Measurements from ENCODE around the gene TMEM141.

TMEM141 gene

DNA sequence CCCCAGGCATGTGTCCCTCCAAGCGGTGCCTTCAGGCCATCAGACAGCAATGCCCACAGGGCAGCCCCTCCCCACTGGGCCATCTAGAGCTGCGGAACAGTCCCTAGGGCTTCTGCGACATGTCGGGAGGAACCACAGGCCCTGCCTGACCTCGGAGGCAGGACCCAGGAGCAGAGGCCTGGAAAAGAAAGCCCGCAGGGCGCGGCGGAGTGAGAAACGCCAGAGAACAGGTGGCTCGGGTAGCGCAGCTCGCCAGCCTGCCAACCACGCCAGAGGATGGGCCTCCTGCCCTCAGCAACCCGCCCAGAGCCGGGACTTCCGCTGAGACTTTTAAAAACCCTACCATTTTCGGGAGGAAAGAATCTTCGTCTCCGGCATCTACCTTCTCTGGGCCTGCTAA lies 33.8 kb upstream of the TMEM141 start:
- DNase-seq (ENCODE audit: extremely low read depth, low read depth), result no peak

DNA sequence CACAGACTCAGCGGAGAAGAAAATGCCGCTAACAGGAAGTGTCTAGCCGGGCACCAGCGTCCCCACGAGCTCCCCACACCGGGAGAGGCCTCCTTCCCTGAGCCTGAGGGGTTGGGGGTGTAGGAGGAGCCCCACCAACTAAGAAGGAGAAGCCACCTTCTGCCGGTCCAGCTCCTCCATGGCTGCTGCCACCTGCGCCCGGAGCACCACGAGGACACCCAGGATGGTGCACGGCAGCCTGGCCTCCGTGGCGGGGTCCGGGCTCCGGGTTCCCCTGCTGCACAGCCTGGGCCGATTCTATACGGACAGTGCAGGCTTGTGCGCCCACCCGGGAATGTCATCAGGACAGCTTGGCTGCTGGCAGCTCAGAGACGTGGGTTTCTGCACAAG lies 33.4 kb upstream of the TMEM141 start:
- no peak for DNase-seq (ENCODE audit: extremely low read depth, low read depth)
- no peak for TF ChIP-seq CTCF (IDR thresholded peaks at IDR 0.05; ENCODE audit: low read depth, low read length)

More for the DNA sequence above, 33.8 kb upstream of the TMEM141 start:
- TF ChIP-seq CTCF (IDR thresholded peaks at IDR 0.05; ENCODE audit: low read depth, low read length), result no peak

GRCh38 chr9:136759001-136759400 lies 32.1 kb upstream of the TMEM141 start:
- no peak for TF ChIP-seq CTCF (IDR thresholded peaks at IDR 0.05; ENCODE audit: low read depth, low read length)
- no peak for DNase-seq (ENCODE audit: extremely low read depth, low read depth)

DNA sequence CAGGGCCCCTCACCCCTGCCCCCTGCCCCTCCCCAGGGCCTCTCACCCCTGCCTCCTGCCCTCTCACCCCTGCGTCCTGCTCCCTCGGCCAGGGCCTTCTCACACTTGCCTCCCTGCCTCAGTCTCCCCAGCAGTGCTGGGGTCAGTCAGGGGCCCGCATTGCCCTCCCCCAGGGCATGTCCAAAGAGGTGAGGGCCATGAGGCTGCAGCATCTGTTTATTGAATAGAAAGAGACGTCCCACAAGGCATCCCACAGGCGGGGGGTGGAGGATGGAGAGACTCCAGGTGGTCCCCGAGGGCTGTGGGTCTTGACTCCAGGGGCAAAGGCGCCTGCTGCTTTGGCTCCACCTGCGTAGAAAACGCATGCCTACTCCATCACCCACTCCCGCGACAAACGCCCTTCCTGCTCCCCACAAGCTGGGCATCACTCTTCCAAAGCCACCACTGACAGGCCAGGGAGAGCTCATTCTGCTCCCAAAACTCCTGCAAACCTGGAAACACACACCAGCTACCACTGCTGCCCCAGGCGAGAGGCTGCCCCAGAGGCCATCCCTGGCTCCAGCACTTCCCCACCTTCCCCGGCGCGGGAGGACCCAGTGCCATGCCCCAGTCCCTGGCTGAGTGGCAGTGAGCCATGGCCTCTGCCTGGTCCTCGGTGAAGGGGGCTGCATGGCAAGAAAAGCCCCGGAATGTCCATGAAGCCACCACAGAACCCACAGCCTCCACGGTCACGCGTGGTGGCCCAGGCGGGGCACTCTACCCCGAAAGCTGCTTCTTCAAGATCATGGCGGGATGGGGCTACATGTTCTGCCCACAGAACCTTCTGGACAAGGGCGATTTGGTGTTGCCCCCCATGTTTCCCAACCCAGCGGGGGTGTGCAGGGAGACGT lies 31.5 kb upstream of the TMEM141 start:
- no peak for DNase-seq (ENCODE audit: extremely low read depth, low read depth)
- no peak for TF ChIP-seq CTCF (IDR thresholded peaks at IDR 0.05; ENCODE audit: low read depth, low read length)

GRCh38 chr9:136760424-136760823 lies 30.7 kb upstream of the TMEM141 start:
- no peak for TF ChIP-seq CTCF (IDR thresholded peaks at IDR 0.05; ENCODE audit: low read depth, low read length)
- no peak for DNase-seq (ENCODE audit: extremely low read depth, low read depth)

DNA sequence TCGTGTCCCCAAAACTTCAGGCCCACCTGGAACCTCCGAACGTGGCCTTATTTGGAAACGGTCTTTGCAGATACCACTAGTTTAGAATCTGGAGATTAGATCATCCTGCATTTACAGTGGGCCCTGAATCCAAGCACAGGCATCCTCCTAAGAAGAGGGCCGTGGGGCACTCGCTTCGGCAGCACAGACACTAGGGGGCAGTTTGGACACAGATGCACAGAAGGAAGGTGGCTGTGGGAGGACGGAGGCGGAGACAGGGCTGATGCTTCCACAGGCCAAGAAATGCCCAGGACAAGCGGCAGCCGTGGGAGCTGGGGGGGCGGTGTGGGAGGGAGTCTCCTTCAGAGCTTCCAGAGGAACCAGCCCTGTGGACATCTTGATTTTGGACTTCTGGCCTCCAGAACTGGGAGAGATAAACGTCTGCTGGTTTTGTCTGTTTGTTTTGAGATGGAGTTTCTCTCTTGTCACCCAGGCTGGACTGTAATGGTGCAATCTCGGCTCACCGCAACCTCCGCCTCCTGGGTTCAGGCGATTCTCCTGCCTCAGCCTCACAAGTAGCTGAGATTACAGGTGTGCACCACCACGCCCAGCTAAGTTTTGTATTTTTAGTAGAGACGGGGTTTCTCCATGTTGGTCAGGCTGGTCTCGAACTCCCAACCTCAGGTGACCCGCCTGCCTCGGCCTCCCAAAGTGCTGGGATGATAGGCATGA lies 30.2 kb upstream of the TMEM141 start:
- peak; percentile 69 for TF ChIP-seq CTCF (IDR thresholded peaks at IDR 0.05; ENCODE audit: low read depth, low read length)
- peak; percentile 20 for DNase-seq (ENCODE audit: extremely low read depth, low read depth)

DNA sequence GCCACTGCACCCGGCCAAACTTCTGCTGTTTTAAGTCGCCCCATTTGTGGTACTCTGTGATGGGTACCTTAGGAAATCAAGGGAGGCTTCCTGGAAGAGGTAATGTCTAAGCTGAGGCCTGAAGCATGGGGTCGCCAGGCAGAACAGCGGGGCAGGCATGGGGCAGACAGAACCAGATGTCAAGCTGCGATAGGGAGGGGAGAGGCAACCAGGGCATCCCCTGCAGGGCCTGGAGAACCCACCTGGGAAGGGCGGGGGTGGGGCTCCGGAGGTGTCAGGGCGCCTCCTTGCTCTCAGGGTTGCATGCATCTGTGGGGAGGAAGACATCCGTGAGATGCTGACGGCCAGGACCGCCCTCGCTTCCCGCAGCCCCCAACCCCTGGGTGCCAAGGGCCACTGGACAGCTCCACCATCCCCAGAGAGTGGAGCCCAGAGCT lies 29.6 kb upstream of the TMEM141 start:
- no peak for TF ChIP-seq CTCF (IDR thresholded peaks at IDR 0.05; ENCODE audit: low read depth, low read length)
- no peak for DNase-seq (ENCODE audit: extremely low read depth, low read depth)
